Endothelial cell (in vitro differentiated cells): ENCODE results near the gene KLHL26. TPM values are rescaled to one million over a fixed set of nuclear protein-coding genes. Genes with fewer than 3 reads are reported as not detected.

Experiments
- DNase-seq: peaks from one replicate; pipeline ENCODE4 v3.0.0; 2021; ENCODE audit warnings: low spot score
- H3K27ac Mint-ChIP-seq: one replicate; pipeline ENCODE4 v1.8.0; 2021; ENCODE audit warnings: mixed read lengths, inconsistent platforms; ENCODE audit not compliant: unreplicated experiment
- H3K27me3 Mint-ChIP-seq: one replicate; pipeline ENCODE4 v1.8.0; 2021; ENCODE audit warnings: mild to moderate bottlenecking, moderate library complexity, mixed read lengths, inconsistent platforms; ENCODE audit not compliant: unreplicated experiment
- H3K36me3 Mint-ChIP-seq: one replicate; pipeline ENCODE4 v1.8.0; 2021; ENCODE audit warnings: mild to moderate bottlenecking, low read depth, mixed read lengths, inconsistent platforms; ENCODE audit not compliant: unreplicated experiment
- H3K4me1 Mint-ChIP-seq: one replicate; pipeline ENCODE4 v1.8.0; 2021; ENCODE audit warnings: mild to moderate bottlenecking, mixed read lengths, inconsistent platforms; ENCODE audit not compliant: unreplicated experiment
- H3K4me3 Mint-ChIP-seq: one replicate; pipeline ENCODE4 v1.8.0; 2021; ENCODE audit warnings: mild to moderate bottlenecking, mixed read lengths, inconsistent platforms; ENCODE audit not compliant: unreplicated experiment
- H3K9me3 Mint-ChIP-seq: one replicate; pipeline ENCODE4 v1.8.0; 2021; ENCODE audit warnings: mixed read lengths, inconsistent platforms; ENCODE audit not compliant: unreplicated experiment
- total RNA-seq: library from RNA; stranded (reverse); fragmentation: NEBNext Ultra II Directional; extraction: Animal tissue kit (Norgen Biotek cat#: 25700); gene quantifications from one replicate; pipeline ENCODE4 v1.2.1, GENCODE V29; 2021; ENCODE audit not compliant: unreplicated experiment
- TF ChIP-seq, protein P1 (sequence below): fragments of 200-600 bp; sonication (generic); IDR thresholded peaks from one replicate; pipeline ENCODE4 v1.5.0; 2021; ENCODE audit warnings: antibody characterized with exemption; ENCODE audit not compliant: unreplicated experiment

Gene KLHL26
- total RNA-seq, 1 donor from 2014 or later, result 5.1 TPM

DNA sequence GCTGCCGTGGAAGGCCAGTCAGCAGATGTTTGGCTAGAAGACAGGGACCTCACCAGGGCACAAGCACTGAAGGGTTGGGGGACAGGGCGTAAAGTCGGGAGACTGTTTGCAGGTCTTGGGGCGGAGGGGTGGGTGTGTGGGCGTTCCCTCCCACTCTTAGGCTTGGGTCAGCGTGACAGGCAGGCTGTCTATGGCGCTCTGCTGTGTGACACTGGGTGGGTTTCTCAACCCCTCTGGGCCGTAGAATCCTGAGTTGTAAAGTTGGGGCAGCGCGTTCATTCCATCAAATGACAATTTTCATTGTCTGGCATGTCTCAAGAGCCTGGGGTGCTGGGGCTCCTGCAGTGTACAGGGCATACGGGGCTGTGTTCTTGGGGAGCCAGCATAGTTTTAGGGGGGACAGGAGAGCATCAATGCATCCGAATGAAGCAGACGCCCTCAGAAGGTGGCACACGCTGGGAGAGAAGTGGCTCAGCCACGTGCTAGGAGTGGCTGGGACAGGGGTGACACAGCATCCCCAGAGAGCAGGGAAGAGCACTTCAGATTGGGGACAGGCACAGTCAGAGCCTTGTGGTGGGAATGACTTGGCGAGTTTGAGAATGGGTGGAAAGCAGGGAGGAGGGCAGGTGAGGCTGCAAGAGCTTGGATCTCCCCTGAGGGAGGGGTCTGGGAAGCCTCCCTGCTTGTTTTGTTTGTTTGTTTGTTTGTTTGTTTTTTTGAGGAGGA lies 51.1 kb downstream of the KLHL26 start:
- no peaks in the 10 kb centered on the region for H3K36me3 Mint-ChIP-seq
- H3K4me1 Mint-ChIP-seq, result peaks cover 3% of the 10 kb centered on the region
- no peak for DNase-seq
- no peaks in the 10 kb centered on the region for H3K9me3 Mint-ChIP-seq
- TF ChIP-seq, protein P1, sequence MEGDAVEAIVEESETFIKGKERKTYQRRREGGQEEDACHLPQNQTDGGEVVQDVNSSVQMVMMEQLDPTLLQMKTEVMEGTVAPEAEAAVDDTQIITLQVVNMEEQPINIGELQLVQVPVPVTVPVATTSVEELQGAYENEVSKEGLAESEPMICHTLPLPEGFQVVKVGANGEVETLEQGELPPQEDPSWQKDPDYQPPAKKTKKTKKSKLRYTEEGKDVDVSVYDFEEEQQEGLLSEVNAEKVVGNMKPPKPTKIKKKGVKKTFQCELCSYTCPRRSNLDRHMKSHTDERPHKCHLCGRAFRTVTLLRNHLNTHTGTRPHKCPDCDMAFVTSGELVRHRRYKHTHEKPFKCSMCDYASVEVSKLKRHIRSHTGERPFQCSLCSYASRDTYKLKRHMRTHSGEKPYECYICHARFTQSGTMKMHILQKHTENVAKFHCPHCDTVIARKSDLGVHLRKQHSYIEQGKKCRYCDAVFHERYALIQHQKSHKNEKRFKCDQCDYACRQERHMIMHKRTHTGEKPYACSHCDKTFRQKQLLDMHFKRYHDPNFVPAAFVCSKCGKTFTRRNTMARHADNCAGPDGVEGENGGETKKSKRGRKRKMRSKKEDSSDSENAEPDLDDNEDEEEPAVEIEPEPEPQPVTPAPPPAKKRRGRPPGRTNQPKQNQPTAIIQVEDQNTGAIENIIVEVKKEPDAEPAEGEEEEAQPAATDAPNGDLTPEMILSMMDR, result no peak
- peaks cover 5% of the 10 kb centered on the region for H3K27me3 Mint-ChIP-seq
- no peak overlapping the region for H3K27ac Mint-ChIP-seq
- H3K4me3 Mint-ChIP-seq, result peak overlapping the region; percentile 33

DNA sequence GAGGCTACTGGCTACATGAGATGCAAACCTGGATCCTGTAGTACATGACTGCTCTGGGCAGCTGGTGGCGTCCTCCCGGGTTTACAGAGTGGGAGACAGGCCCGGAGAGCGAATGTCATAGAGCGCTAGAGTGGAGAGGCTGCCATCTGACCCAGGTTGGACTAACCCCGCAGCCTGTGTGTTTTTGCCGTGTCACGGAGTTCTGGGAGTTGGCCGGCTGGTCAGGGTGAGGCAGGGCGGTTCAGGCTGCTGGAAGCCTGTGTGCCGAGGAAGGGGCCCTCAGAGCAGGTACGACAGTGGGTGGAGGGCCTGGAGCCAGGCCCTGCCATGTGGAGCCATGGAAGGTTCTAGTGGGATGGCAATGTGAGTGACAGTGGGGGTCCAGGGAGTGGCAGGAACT lies 59.2 kb downstream of the KLHL26 start:
- H3K4me3 Mint-ChIP-seq, result no peak overlapping the region
- H3K27me3 Mint-ChIP-seq, result peaks cover 12% of the 10 kb centered on the region

DNA sequence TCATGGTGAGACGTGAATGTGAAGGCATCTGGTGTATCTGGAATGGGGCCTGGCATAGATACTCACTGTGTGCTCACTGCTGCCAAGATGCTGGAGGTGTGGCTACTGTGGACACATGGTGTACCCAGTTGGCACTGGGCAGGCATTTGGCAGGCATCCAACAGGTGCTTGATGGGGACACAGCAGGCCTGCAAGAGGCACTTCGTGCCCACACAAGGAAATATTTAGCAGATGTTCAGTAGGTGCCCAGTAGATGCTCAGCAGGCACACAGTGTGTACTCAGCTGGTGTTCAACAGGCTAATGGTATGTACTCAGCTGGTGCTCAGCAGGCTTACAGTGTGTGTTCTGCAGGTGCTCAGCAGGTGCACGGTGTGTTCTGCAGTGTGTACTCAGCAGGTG lies 60.9 kb downstream of the KLHL26 start:
- H3K27ac Mint-ChIP-seq, result no peak overlapping the region
- peaks cover 9% of the 10 kb centered on the region for H3K4me1 Mint-ChIP-seq
- TF ChIP-seq, protein P1, result no peak
- H3K27me3 Mint-ChIP-seq, result peaks cover 10% of the 10 kb centered on the region
- no peaks in the 10 kb centered on the region for H3K9me3 Mint-ChIP-seq
- no peaks in the 10 kb centered on the region for H3K36me3 Mint-ChIP-seq
- no peak for DNase-seq
- no peak overlapping the region for H3K4me3 Mint-ChIP-seq

More for the DNA sequence above, 59.2 kb downstream of the KLHL26 start:
- Mint-ChIP-seq H3K9me3 (no peaks in the 10 kb centered on the region), H3K4me1 (peaks cover 9% of the 10 kb centered on the region), H3K27ac (no peak overlapping the region), H3K36me3 (no peaks in the 10 kb centered on the region)
- DNase-seq, result no peak
- TF ChIP-seq, protein P1, result no peak

DNA sequence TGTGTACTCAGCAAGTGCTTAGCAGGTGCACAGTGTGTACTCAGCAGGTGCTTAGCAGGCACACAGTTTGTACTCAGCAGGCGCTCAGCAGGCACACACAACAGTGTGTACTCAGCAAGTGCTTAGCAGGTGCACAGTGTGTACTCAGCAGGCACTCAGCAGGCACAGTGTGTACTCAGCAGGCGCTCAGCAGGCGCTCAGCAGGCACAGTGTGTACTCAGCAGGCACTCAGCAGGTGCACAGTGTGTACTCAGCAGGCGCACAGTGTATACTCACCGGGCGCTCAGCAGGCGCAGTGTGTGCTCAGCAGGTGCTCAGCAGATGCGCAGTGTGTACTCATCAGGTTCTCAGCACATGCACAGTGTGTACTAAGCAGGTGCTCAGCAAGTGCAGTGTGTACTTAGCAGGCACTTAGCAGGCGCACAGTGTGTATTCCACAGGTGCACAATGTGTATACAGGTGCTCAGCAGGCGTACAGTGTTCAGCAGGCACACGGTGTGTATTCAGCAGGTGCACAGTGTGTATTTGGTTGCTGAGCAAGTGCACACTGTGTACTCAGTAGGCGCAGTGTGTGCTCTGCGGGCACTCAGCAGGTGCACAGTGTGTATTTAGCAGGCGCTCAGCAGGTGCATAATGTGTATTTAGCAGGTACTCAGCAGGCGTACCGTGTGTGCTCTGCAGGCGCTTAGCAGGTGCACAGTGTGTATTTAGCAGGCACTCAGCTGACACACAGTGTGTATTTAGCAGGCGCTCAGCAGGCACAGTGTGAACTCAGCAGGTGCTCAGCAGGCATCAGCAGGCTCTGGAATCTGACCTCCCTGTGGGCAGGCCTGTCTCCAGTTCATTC lies 61.7 kb downstream of the KLHL26 start:
- TF ChIP-seq, protein P1, result no peak
- no peak for DNase-seq
- no peak overlapping the region for H3K27ac Mint-ChIP-seq
- H3K27me3 Mint-ChIP-seq, result peaks cover 10% of the 10 kb centered on the region
- peaks cover 9% of the 10 kb centered on the region for H3K4me1 Mint-ChIP-seq
- H3K9me3 Mint-ChIP-seq, result no peaks in the 10 kb centered on the region
- H3K36me3 Mint-ChIP-seq, result no peaks in the 10 kb centered on the region
- H3K4me3 Mint-ChIP-seq, result no peak overlapping the region
